PC-9 (cell line): ENCODE data around the gene RGS9. TPM values are rescaled to one million over a fixed set of nuclear protein-coding genes. Genes with fewer than 3 reads are reported as not detected.

Source experiments
- BruUV-seq: library from RNA; stranded (reverse); fragments of 400-500 nt; replicated peaks from 2 replicates; lab custom pipeline; 2021; lab: Mats Ljungman, UMichigan
- CTCF ChIA-PET: fragments of 300-600 bp; sonication (Branson Sonifier 250); formaldehyde crosslinking; loops from one replicate; lab custom pipeline; 2022; ENCODE audit warnings: antibody characterized with exemption; lab: Charles Lee
- POLR2A ChIA-PET: fragments of 300-600 bp; sonication (Branson Sonifier 250); formaldehyde crosslinking; loops from one replicate; lab custom pipeline; 2022; ENCODE audit warnings: antibody characterized with exemption; ENCODE audit not compliant: unreplicated experiment; lab: Charles Lee
- DNase-seq, 2 experiments: peaks; one replicate each; pipeline versions ENCODE4 v3.0.0 to v3.0.0-alpha.2; 2015 to 2022; ENCODE audit warnings: mixed read lengths in 1 of 2
- H2AFZ ChIP-seq: fragments of 200-600 bp; sonication (generic); 2 replicates; pipeline ENCODE4 v1.8.1; 2017; ENCODE audit warnings: antibody characterized with exemption
- H3F3A ChIP-seq: fragments of 200-600 bp; sonication (generic); 2 replicates; pipeline ENCODE4 v1.8.1; 2017; ENCODE audit warnings: antibody characterized with exemption, mild to moderate bottlenecking, low read depth; ENCODE audit not compliant: insufficient read depth
- H3K27ac ChIP-seq: fragments of 200-600 bp; sonication (generic); 2 replicates; pipeline ENCODE4 v1.6.1; 2016; ENCODE audit warnings: mixed run types
- H3K27me3 ChIP-seq: fragments of 200-600 bp; sonication (generic); 2 replicates; pipeline ENCODE4 v1.6.1; 2016; ENCODE audit warnings: low read depth, mixed run types; ENCODE audit not compliant: insufficient read depth
- H3K36me3 ChIP-seq: fragments of 200-600 bp; sonication (generic); 2 replicates; pipeline ENCODE4 v1.6.1; 2016; ENCODE audit warnings: low read depth, mixed run types
- H3K4me1 ChIP-seq: fragments of 200-600 bp; sonication (generic); replicated peaks from 2 replicates; pipeline ENCODE4 v1.6.1; 2016; ENCODE audit warnings: mixed run types; ENCODE audit not compliant: insufficient read depth
- H3K4me2 ChIP-seq: fragments of 200-600 bp; sonication (generic); 2 replicates; pipeline ENCODE4 v1.6.1; 2017; ENCODE audit warnings: mixed run types
- H3K4me3 ChIP-seq: fragments of 200-600 bp; sonication (generic); 2 replicates; pipeline ENCODE4 v1.6.1; 2016; ENCODE audit warnings: mixed run types
- H3K79me2 ChIP-seq: fragments of 200-600 bp; sonication (generic); 2 replicates; pipeline ENCODE4 v1.6.1; 2017; ENCODE audit warnings: low read depth, mixed run types
- H3K9me2 ChIP-seq: fragments of 200-600 bp; sonication (generic); 2 replicates; pipeline ENCODE4 v1.8.1; 2017; ENCODE audit warnings: mild to moderate bottlenecking; ENCODE audit not compliant: insufficient read depth
- H3K9me3 ChIP-seq: fragments of 200-600 bp; sonication (generic); 2 replicates; pipeline ENCODE4 v1.8.1; 2016; ENCODE audit warnings: low read depth; ENCODE audit not compliant: insufficient read depth
- H4K20me1 ChIP-seq: fragments of 200-600 bp; sonication (generic); 2 replicates; pipeline ENCODE4 v1.8.1; 2017; ENCODE audit not compliant: insufficient read depth
- CTCF ChIP-seq: fragments of 200-600 bp; sonication (generic); conservative IDR thresholded peaks from 2 replicates; pipeline ENCODE4 v1.6.1; 2017; ENCODE audit warnings: mixed run types, antibody characterized with exemption, mild to moderate bottlenecking, moderate library complexity
- EZH2 ChIP-seq: fragments of 200-600 bp; sonication (generic); IDR thresholded peaks from 2 replicates; pipeline ENCODE4 v1.8.0; 2017; ENCODE audit warnings: antibody characterized with exemption, low read depth
- intact Hi-C: fragments of 100-400 bp; cut with micrococcal nuclease; formaldehyde crosslinking; loops from one replicate; pipeline ENCODE4 v1.10.0; 2022; ENCODE audit not compliant: unreplicated experiment
- total RNA-seq: library from RNA; stranded (reverse); gene quantifications from 2 replicates; pipeline ENCODE4 v1.2.3, GENCODE V29; 2021

Gene RGS9
- total RNA-seq, 1 experiment from 2014 or later, result 6.1 TPM

GRCh38 chr17:65229621-65229995, 92.4 kb downstream of the RGS9 start:
- intact Hi-C loops, result no loop called here
- ChIA-PET POLR2A (interaction anchor here (0.6 kb wide), 1 partner anchor 947 kb away, joined by 4 read pairs; no protein-coding TSS in a partner anchor), CTCF (no interaction called here)
- no peak for DNase-seq
- peak overlapping the region; percentile 20; the same call in 1 of the 2 replicates for H3K27ac ChIP-seq
- H3F3A ChIP-seq, result peaks cover 13% of the 10 kb centered on the region
- H3K4me2 ChIP-seq, result peak overlapping the region; percentile 43
- H3K4me1 ChIP-seq, result peaks cover 16% of the 10 kb centered on the region
- BruUV-seq, result no TSS peak
- no peaks in the 10 kb centered on the region for H3K36me3 ChIP-seq
- no peaks in the 10 kb centered on the region for H3K9me2 ChIP-seq
- H4K20me1 ChIP-seq, result no peaks in the 10 kb centered on the region
- H3K4me3 ChIP-seq, result no peak overlapping the region
- no peaks in the 10 kb centered on the region for H3K79me2 ChIP-seq
- no peak overlapping the region for H2AFZ ChIP-seq
- no peaks in the 10 kb centered on the region for H3K9me3 ChIP-seq
- no peaks in the 10 kb centered on the region for H3K27me3 ChIP-seq
- no peak for TF ChIP-seq CTCF
- no peak for TF ChIP-seq EZH2

GRCh38 chr17:65230040-65230439, 92.9 kb downstream of the RGS9 start:
- intact Hi-C loops, result loop anchor here (2.0 to 5.0 kb wide), 2 partner anchors 132 to 757 kb away; no protein-coding TSS in a partner anchor
- no peaks in the 10 kb centered on the region for H4K20me1 ChIP-seq
- CTCF ChIA-PET, result interaction anchor here (0.5 kb wide), 1 partner anchor 188 kb away, joined by 5 read pairs; no protein-coding TSS in a partner anchor
- TF ChIP-seq EZH2, result no peak
- no peak for TF ChIP-seq CTCF
- H3K4me2 ChIP-seq, result no peak overlapping the region
- H2AFZ ChIP-seq, result no peak overlapping the region
- H3K27ac ChIP-seq, result no peak overlapping the region
- no peaks in the 10 kb centered on the region for H3K9me3 ChIP-seq
- H3K4me1 ChIP-seq, result peaks cover 16% of the 10 kb centered on the region
- H3K36me3 ChIP-seq, result no peaks in the 10 kb centered on the region
- BruUV-seq, result no TSS peak
- no peaks in the 10 kb centered on the region for H3K27me3 ChIP-seq
- no peaks in the 10 kb centered on the region for H3K9me2 ChIP-seq
- no peaks in the 10 kb centered on the region for H3K79me2 ChIP-seq
- H3K4me3 ChIP-seq, result no peak overlapping the region
- POLR2A ChIA-PET, result no interaction called here
- peaks cover 13% of the 10 kb centered on the region for H3F3A ChIP-seq
- DNase-seq, result no peak

- H3K27ac ChIP-seq, result no peak overlapping the region
- H3K4me1 ChIP-seq, result peaks cover 16% of the 10 kb centered on the region
- no peaks in the 10 kb centered on the region for H3K79me2 ChIP-seq
- H3K4me2 ChIP-seq, result no peak overlapping the region
- H3F3A ChIP-seq, result peaks cover 13% of the 10 kb centered on the region
- no peaks in the 10 kb centered on the region for H3K36me3 ChIP-seq
- H2AFZ ChIP-seq, result no peak overlapping the region
- CTCF ChIA-PET, result interaction anchor here (0.6 to 2.4 kb wide), 9 partner anchors 10 to 1443 kb away, joined by 3 to 11 read pairs (median 4); no protein-coding TSS in a partner anchor
- H3K4me3 ChIP-seq, result no peak overlapping the region
- no peaks in the 10 kb centered on the region for H3K9me2 ChIP-seq
- intact Hi-C loops, result loop anchor here (1.0 to 5.0 kb wide), 4 partner anchors 131 to 1443 kb away; no protein-coding TSS in a partner anchor
- no peaks in the 10 kb centered on the region for H3K9me3 ChIP-seq
- TF ChIP-seq CTCF, result no peak
- TF ChIP-seq EZH2, result no peak
- no TSS peak for BruUV-seq
- POLR2A ChIA-PET, result interaction anchor here (0.7 kb wide), 1 partner anchor 11 kb away, joined by 6 read pairs; no protein-coding TSS in a partner anchor
- no peak for DNase-seq
- no peaks in the 10 kb centered on the region for H4K20me1 ChIP-seq
- no peaks in the 10 kb centered on the region for H3K27me3 ChIP-seq
These were observed 93.9 kb downstream of the RGS9 start for GRCh38 chr17:65231086-65231485.
